Nephron (organoid): ENCODE measurements around the gene ADTRP.
A peak's percentile ranks its signal among the peaks of the same experiment; 100 is the strongest.

Experiments used
- H3K27ac Mint-ChIP-seq, 3 experiments: 2 replicates each; pipeline ENCODE4 v1.8.0; 2020; ENCODE audit warnings: mixed read lengths in 3 of 3, mild to moderate bottlenecking in 2 of 3, moderate library complexity in 1 of 3
- H3K27me3 Mint-ChIP-seq: 2 replicates; pipeline ENCODE4 v1.8.0; 2021; ENCODE audit warnings: low read depth, mild to moderate bottlenecking, moderate library complexity, mixed read lengths
- H3K36me3 Mint-ChIP-seq: 2 replicates; pipeline ENCODE4 v1.8.0; 2020; ENCODE audit warnings: low read depth, mixed read lengths
- H3K4me1 Mint-ChIP-seq: 2 replicates; pipeline ENCODE4 v1.8.0; 2020; ENCODE audit warnings: mixed read lengths
- H3K4me3 Mint-ChIP-seq, 3 experiments: 2 replicates each; pipeline ENCODE4 v1.8.0; 2020; ENCODE audit warnings: mild to moderate bottlenecking in 3 of 3, mixed read lengths in 3 of 3, moderate library complexity in 2 of 3
- H3K9me3 Mint-ChIP-seq: 2 replicates; pipeline ENCODE4 v1.8.0; 2020; ENCODE audit warnings: mixed read lengths
- CTCF ChIP-seq, 3 experiments: fragments of 200-600 bp; sonication (generic); IDR thresholded peaks; one replicate each; pipeline ENCODE4 v1.5.0; 2021; ENCODE audit warnings: antibody characterized with exemption in 3 of 3; ENCODE audit not compliant: unreplicated experiment in 3 of 3

Gene ADTRP

GRCh38 chr6:11722220-11722619 is 56.4 kb downstream of the ADTRP start:
- no peaks in the 10 kb centered on the region for H3K36me3 Mint-ChIP-seq
- H3K4me1 Mint-ChIP-seq = no peaks in the 10 kb centered on the region
- no peak overlapping the region for H3K4me3 Mint-ChIP-seq
- TF ChIP-seq CTCF (IDR thresholded peaks at IDR 0.05; ENCODE audit: unreplicated experiment in 3 of 3) = no peak
- peaks cover 7% of the 10 kb centered on the region for H3K27me3 Mint-ChIP-seq
- no peak overlapping the region for H3K27ac Mint-ChIP-seq
- H3K9me3 Mint-ChIP-seq = no peaks in the 10 kb centered on the region

DNA sequence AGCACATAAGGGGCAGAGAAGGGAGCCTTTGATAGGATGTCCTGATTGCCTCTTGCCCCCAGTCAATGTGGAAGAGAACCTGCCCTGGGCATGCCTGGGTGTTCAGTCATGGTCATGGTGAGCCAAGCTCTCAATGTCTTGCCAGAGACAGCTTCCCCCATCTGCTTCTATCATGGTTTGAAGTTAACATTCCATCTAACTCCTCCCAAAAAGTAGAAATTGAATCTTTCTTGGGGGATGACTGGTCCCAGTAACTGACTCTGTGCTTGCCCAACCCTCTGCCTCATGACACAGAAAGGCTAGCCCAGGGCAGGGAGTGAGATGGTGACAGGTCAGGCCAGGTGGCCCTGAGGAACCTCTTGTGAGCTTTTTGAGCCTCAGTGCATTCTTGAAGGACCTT is 60.1 kb downstream of the ADTRP start:
- H3K4me1 Mint-ChIP-seq = peaks cover 12% of the 10 kb centered on the region
- H3K36me3 Mint-ChIP-seq = no peaks in the 10 kb centered on the region
- no peak overlapping the region for H3K27ac Mint-ChIP-seq
- no peak overlapping the region for H3K4me3 Mint-ChIP-seq
- H3K27me3 Mint-ChIP-seq = no peaks in the 10 kb centered on the region
- no peak for TF ChIP-seq CTCF (IDR thresholded peaks at IDR 0.05; ENCODE audit: unreplicated experiment in 3 of 3)
- no peaks in the 10 kb centered on the region for H3K9me3 Mint-ChIP-seq

DNA sequence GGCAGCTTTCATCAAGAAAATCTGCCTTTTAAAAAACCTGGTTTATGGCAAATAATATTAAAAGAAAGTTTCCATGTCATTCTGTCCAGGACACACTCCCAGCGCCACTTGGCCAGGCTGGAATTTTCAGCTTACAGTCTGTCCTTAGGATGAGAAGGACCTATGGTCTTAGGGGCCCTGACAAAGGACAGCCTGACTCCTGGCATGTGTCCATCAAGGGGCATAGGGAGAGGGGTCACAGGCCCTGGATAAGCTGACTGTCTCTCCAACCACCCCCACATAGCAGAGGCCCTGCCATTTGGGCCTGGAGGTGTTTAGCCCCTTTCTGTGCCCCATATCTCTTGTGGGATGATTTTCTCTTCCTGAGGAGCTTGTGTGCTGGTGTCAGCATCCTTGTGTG is 60.6 kb downstream of the ADTRP start:
- TF ChIP-seq CTCF (IDR thresholded peaks at IDR 0.05; ENCODE audit: unreplicated experiment in 3 of 3) = no peak
- Mint-ChIP-seq H3K4me3 (no peak overlapping the region), H3K27ac (no peak overlapping the region), H3K4me1 (peaks cover 17% of the 10 kb centered on the region), H3K27me3 (no peaks in the 10 kb centered on the region), H3K36me3 (no peaks in the 10 kb centered on the region), H3K9me3 (no peaks in the 10 kb centered on the region)

GRCh38 chr6:11714798-11715285 is 63.8 kb downstream of the ADTRP start:
- Mint-ChIP-seq H3K36me3 (no peaks in the 10 kb centered on the region), H3K27me3 (no peaks in the 10 kb centered on the region), H3K4me3 (no peak overlapping the region), H3K9me3 (no peaks in the 10 kb centered on the region), H3K4me1 (peaks cover 48% of the 10 kb centered on the region), H3K27ac (peak overlapping the region in 1 of 3 experiments; percentile 14)
- no peak for TF ChIP-seq CTCF (IDR thresholded peaks at IDR 0.05; ENCODE audit: unreplicated experiment in 3 of 3)

GRCh38 chr6:11714116-11714797 is 64.3 kb downstream of the ADTRP start:
- Mint-ChIP-seq H3K36me3 (no peaks in the 10 kb centered on the region), H3K27ac (peak overlapping the region in 2 of 3 experiments; percentile 24 to 42), H3K9me3 (no peaks in the 10 kb centered on the region), H3K4me1 (peaks cover 49% of the 10 kb centered on the region), H3K27me3 (no peaks in the 10 kb centered on the region), H3K4me3 (no peak overlapping the region)
- no peak for TF ChIP-seq CTCF (IDR thresholded peaks at IDR 0.05; ENCODE audit: unreplicated experiment in 3 of 3)

DNA sequence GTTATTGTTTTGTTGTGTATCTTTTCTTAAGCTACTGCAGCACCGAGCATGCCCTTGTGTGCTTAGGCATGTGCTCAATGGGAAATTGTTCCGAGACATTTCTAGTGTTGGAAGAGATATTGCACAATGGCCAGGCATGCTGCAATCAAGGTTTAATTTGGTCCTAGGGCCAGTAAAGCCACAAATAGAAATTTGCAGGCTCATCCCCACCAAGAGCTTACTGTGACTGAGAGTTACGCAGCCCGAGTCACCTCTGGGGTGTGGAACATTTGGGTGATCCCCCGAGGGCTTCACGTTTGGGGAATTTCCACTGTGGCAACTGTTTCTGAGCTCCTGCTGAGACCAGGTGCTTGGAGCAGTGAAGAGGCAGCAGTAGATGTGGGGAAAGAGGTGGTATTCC is 65.8 kb downstream of the ADTRP start:
- peak overlapping the region in 1 of 3 experiments; percentile 91 for H3K27ac Mint-ChIP-seq
- no peaks in the 10 kb centered on the region for H3K27me3 Mint-ChIP-seq
- no peak overlapping the region for H3K4me3 Mint-ChIP-seq
- no peaks in the 10 kb centered on the region for H3K36me3 Mint-ChIP-seq
- no peaks in the 10 kb centered on the region for H3K9me3 Mint-ChIP-seq
- TF ChIP-seq CTCF (IDR thresholded peaks at IDR 0.05; ENCODE audit: unreplicated experiment in 3 of 3) = no peak
- peaks cover 63% of the 10 kb centered on the region for H3K4me1 Mint-ChIP-seq
